ENCODE results near the gene SPECC1.

GRCh38 chr17:20232611-20233010 lies 223.5 kb downstream of the SPECC1 start:
- TF ChIP-seq, protein P1, sequence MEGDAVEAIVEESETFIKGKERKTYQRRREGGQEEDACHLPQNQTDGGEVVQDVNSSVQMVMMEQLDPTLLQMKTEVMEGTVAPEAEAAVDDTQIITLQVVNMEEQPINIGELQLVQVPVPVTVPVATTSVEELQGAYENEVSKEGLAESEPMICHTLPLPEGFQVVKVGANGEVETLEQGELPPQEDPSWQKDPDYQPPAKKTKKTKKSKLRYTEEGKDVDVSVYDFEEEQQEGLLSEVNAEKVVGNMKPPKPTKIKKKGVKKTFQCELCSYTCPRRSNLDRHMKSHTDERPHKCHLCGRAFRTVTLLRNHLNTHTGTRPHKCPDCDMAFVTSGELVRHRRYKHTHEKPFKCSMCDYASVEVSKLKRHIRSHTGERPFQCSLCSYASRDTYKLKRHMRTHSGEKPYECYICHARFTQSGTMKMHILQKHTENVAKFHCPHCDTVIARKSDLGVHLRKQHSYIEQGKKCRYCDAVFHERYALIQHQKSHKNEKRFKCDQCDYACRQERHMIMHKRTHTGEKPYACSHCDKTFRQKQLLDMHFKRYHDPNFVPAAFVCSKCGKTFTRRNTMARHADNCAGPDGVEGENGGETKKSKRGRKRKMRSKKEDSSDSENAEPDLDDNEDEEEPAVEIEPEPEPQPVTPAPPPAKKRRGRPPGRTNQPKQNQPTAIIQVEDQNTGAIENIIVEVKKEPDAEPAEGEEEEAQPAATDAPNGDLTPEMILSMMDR (IDR thresholded peaks at IDR 0.05 in 2 of 3, conservative IDR thresholded peaks at IDR 0.05 in 1 of 3; ENCODE audit: borderline replicate concordance in 1 of 3, insufficient read depth in 1 of 3, low read depth in 2 of 3, low read length in 2 of 3) = no peak
- TF ChIP-seq ZNF274 (IDR thresholded peaks at IDR 0.05; ENCODE audit: low read depth, low read length) = no peak

Data from HCT116 (cell line).